ENCODE measurements around the gene NOTCH2. TPM values are rescaled to one million over a fixed set of nuclear protein-coding genes. Genes with fewer than 3 reads are reported as not detected.

Gene NOTCH2
- total and polyA plus RNA-seq, 2 experiments from 2014 or later = 8.5 to 56.6 TPM

DNA sequence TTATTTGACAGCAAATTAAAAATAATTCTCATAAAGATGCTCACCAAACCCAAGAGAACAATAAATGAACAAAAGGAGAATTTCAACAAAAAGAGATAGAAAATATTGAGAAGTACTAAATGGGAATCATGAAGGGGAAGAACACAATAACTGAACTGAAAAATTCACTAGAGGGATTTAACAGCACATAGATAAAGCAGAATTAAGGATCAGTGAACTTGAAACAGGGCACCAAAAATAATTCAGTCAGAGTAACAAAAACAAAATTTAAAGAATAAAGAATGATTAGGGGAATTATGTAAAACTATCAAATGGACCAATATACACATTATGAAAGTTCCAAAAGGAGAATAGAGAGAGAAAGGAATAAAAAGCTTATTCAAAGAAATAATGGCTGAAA lies 181.0 kb downstream of the NOTCH2 start (continued):
- TF ChIP-seq CTCF (conservative IDR thresholded peaks at IDR 0.05; ENCODE audit: low read depth in 2 of 2) (no peak), EZH2phosphoT487 (IDR thresholded peaks at IDR 0.05; ENCODE audit: unreplicated experiment) (no peak), ZNF331 (CRISPR knock-in tag; IDR thresholded peaks at IDR 0.05; ENCODE audit: low read depth) (no peak), EZH2 (IDR thresholded peaks at IDR 0.05; ENCODE audit: low read depth, unreplicated experiment) (no peak), REST (IDR thresholded peaks at IDR 0.05; ENCODE audit: unreplicated experiment) (no peak)

DNA sequence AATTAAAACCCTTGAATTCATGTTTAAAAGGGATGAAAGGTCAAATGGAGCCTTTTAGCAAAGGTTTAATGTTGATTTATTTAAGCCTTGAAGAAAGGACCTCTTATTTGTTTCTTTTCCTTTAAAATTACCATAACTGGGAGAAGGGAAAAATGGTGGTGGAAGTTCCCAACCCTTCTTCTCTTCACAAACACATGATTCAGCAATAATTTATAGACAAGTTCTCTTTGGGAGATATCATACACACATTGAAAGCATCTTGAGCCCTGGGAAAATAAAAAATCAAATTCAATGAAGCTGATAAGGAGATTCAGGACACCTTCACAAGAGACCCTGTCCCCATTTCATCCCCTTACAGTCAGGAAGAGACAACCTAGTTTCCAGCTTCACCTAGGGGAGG lies 182.0 kb downstream of the NOTCH2 start:
- Histone ChIP-seq H3K9me2 (ENCODE audit: insufficient read depth) (no peaks in the 10 kb centered on the region), H3K27me3 (ENCODE audit: insufficient read depth) (no peaks in the 10 kb centered on the region), H3K27ac (ENCODE audit: low read depth) (no peak overlapping the region), H3K36me3 (ENCODE audit: insufficient read depth) (no peaks in the 10 kb centered on the region), H3K4me3 (no peak overlapping the region), H3K4me1 (ENCODE audit: insufficient read depth) (no peaks in the 10 kb centered on the region), H3K4me2 (no peak overlapping the region), H4K20me1 (replicated peaks; ENCODE audit: insufficient read depth) (no peaks in the 10 kb centered on the region), H2AFZ (no peak overlapping the region), H3F3A (replicated peaks; ENCODE audit: low read depth) (no peaks in the 10 kb centered on the region), H3K79me2 (replicated peaks; ENCODE audit: insufficient read depth) (no peaks in the 10 kb centered on the region)
- Mint-ChIP-seq H3K27me3 (ENCODE audit: insufficient read depth, low read depth, poor library complexity) (peaks cover under 1% of the 10 kb centered on the region), H3K4me1 (no peaks in the 10 kb centered on the region; the same call in 2 of the 3 replicates), H3K9me3 (no peaks in the 10 kb centered on the region), H3K27ac (no peak overlapping the region), H3K4me3 (no peak overlapping the region), H3K36me3 (ENCODE audit: low read depth) (no peaks in the 10 kb centered on the region)
- no peak for ATAC-seq
- no peak for DNase-seq (ENCODE audit: low spot score)
- TF ChIP-seq ZNF331 (CRISPR knock-in tag; IDR thresholded peaks at IDR 0.05; ENCODE audit: low read depth) (no peak), STAT1 (IDR thresholded peaks at IDR 0.05; ENCODE audit: unreplicated experiment) (no peak), NANOG (IDR thresholded peaks at IDR 0.05; ENCODE audit: borderline replicate concordance) (no peak), JUNB (IDR thresholded peaks at IDR 0.05; ENCODE audit: unreplicated experiment) (no peak), CTCF (conservative IDR thresholded peaks at IDR 0.05; ENCODE audit: low read depth in 2 of 2) (no peak), ZNF114 (CRISPR knock-in tag; IDR thresholded peaks at IDR 0.05) (no peak)
- TF ChIP-seq, protein P1, sequence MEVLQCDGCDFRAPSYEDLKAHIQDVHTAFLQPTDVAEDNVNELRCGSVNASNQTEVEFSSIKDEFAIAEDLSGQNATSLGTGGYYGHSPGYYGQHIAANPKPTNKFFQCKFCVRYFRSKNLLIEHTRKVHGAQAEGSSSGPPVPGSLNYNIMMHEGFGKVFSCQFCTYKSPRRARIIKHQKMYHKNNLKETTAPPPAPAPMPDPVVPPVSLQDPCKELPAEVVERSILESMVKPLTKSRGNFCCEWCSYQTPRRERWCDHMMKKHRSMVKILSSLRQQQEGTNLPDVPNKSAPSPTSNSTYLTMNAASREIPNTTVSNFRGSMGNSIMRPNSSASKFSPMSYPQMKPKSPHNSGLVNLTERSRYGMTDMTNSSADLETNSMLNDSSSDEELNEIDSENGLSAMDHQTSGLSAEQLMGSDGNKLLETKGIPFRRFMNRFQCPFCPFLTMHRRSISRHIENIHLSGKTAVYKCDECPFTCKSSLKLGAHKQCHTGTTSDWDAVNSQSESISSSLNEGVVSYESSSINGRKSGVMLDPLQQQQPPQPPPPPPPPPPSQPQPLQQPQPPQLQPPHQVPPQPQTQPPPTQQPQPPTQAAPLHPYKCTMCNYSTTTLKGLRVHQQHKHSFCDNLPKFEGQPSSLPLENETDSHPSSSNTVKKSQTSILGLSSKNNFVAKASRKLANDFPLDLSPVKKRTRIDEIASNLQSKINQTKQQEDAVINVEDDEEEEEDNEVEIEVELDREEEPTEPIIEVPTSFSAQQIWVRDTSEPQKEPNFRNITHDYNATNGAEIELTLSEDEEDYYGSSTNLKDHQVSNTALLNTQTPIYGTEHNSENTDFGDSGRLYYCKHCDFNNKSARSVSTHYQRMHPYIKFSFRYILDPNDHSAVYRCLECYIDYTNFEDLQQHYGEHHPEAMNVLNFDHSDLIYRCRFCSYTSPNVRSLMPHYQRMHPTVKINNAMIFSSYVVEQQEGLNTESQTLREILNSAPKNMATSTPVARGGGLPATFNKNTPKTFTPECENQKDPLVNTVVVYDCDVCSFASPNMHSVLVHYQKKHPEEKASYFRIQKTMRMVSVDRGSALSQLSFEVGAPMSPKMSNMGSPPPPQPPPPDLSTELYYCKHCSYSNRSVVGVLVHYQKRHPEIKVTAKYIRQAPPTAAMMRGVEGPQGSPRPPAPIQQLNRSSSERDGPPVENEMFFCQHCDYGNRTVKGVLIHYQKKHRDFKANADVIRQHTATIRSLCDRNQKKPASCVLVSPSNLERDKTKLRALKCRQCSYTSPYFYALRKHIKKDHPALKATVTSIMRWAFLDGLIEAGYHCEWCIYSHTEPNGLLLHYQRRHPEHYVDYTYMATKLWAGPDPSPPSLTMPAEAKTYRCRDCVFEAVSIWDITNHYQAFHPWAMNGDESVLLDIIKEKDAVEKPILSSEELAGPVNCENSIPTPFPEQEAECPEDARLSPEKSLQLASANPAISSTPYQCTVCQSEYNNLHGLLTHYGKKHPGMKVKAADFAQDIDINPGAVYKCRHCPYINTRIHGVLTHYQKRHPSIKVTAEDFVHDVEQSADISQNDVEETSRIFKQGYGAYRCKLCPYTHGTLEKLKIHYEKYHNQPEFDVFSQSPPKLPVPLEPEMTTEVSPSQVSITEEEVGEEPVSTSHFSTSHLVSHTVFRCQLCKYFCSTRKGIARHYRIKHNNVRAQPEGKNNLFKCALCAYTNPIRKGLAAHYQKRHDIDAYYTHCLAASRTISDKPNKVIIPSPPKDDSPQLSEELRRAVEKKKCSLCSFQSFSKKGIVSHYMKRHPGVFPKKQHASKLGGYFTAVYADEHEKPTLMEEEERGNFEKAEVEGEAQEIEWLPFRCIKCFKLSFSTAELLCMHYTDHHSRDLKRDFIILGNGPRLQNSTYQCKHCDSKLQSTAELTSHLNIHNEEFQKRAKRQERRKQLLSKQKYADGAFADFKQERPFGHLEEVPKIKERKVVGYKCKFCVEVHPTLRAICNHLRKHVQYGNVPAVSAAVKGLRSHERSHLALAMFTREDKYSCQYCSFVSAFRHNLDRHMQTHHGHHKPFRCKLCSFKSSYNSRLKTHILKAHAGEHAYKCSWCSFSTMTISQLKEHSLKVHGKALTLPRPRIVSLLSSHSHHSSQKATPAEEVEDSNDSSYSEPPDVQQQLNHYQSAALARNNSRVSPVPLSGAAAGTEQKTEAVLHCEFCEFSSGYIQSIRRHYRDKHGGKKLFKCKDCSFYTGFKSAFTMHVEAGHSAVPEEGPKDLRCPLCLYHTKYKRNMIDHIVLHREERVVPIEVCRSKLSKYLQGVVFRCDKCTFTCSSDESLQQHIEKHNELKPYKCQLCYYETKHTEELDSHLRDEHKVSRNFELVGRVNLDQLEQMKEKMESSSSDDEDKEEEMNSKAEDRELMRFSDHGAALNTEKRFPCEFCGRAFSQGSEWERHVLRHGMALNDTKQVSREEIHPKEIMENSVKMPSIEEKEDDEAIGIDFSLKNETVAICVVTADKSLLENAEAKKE (CRISPR knock-in tag; IDR thresholded peaks at IDR 0.05) = no peak

Measured in GM23338 (cell line).